Urinary bladder (tissue), 4 donors: Measurements from ENCODE around the gene CACNA1D. TPM values are rescaled to one million over a fixed set of nuclear protein-coding genes. Genes with fewer than 3 reads are reported as not detected.

Source experiments
- DNase-seq: peaks from one replicate; pipeline ENCODE4 v3.0.0-alpha.2; 2015; ENCODE audit errors: extremely low spot score
- H3K27ac ChIP-seq: one replicate; pipeline ENCODE4 v1.5.1; 2013; ENCODE audit warnings: low read depth, mild to moderate bottlenecking, moderate library complexity
- H3K36me3 ChIP-seq: one replicate; pipeline ENCODE4 v1.6.1; 2013; ENCODE audit warnings: mild to moderate bottlenecking, moderate library complexity; ENCODE audit not compliant: insufficient read depth
- H3K4me1 ChIP-seq: one replicate; pipeline ENCODE4 v1.6.1; 2013; ENCODE audit warnings: mild to moderate bottlenecking, moderate library complexity; ENCODE audit not compliant: insufficient read depth
- H3K4me3 ChIP-seq: one replicate; pipeline ENCODE4 v1.5.1; 2013; ENCODE audit warnings: low read depth, low read length
- WGBS: extraction: QIAGEN DNeasy Blood & Tissue Kit; methylation state at CpG from one replicate; pipeline ENCODE4 v1.1.7; 2013; 5-methylcytosine and 5-hydroxymethylcytosine counted together
- polyA plus RNA-seq: library from polyadenylated mRNA; stranded (reverse); fragments of 200-250 nt; gene quantifications from one replicate; pipeline ENCODE4 v1.2.3, GENCODE V29; 2013
- total RNA-seq: library from RNA; depleted of rRNA; stranded (reverse); fragments of >200 nt; gene quantifications from one replicate; pipeline ENCODE4 v1.2.3, GENCODE V29; 2014
- donor health status: healthy with polysubstance abuse.
- donor health status: healthy.

The CACNA1D gene
- total and polyA plus RNA-seq, 2 donors = 1.6 to 23.5 TPM

DNA sequence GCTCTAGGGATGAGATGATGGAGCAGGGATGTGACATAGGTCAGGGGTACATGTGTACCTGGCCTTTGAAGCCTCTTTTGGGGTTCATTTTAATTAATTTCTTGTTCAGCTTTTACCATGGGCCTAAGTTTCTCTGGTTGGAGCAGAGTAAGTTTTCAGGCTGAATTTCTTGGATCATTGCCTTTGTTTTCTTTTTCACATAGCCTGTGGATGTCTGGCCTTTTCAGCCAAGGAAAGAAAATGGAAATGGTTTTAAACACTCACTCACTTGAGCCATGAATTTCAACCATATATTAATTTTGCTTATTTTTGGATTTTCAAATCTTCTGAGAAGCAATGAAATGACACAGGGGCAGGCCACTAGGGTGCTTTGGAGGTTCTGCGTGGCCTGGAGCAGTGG lies 30.2 kb downstream of the CACNA1D start:
- WGBS = 49% methylated on average over 1 of the region's 1 CpG
- Histone ChIP-seq H3K36me3 (no peaks in the 10 kb centered on the region), H3K4me3 (no peak overlapping the region), H3K27ac (no peak overlapping the region), H3K4me1 (no peaks in the 10 kb centered on the region)
- DNase-seq = no peak

DNA sequence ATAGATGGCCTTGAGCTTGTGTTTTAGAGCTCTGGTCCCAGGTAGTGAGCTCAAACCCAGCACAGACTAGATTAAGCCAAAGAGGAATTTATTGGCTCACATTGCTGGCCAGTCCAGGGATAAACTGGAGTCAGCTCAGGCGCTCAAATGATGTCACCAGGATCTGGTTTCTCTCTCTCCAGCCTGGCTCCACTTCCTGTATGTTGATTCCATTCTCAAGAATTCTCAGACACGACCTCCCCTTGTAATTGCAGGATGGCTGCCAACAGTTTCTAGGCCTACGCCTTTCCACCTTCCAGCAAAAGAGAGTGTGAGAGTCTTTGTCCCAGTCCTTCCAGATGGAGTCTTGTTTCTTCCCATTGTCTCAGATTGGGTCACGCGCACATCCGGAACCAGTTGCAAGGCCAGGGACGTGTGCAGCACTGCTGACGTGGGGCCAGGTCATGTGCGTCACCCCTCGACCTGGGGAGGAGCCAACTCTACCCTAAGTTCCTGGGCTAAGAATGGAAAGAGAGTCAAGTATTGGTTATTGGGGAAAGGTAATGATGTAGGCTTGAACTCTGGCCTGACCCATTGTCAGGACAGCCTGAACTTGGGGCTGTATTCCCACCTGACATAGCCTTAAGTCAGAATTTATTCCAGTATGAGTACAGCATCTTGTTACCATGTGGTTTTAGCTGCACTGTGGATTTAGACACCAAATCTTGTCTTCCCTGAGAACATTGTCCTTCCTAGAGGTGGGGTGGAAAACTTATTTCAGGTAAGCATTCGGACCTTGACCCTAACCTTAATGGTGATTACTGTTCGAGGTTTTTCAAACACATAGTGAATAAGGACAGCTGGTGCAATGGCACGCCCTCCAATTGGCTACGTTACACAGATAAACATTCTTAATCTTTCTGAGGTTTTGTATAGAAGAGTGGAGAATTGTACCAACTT lies 31.6 kb downstream of the CACNA1D start:
- WGBS = 63% methylated on average over 14 of the region's 14 CpGs
- Histone ChIP-seq H3K4me1 (no peaks in the 10 kb centered on the region), H3K4me3 (no peak overlapping the region), H3K27ac (no peak overlapping the region), H3K36me3 (no peaks in the 10 kb centered on the region)
- DNase-seq = no peak

DNA sequence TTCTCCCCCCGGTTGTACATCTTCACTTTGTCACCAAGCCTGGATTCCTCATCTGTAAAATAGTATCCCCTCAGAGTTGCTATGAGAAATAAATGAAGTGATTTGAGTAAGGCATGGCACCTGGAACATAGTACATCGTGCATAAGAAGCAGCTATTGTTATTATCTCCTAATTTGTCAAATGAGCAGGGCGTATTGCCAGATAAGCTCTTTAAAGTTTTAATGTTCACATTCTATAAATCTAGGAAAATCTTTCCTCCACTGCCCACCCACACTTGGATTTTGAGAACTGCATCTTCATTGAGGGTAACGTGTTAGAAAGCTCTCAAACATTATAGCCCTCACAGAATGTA lies 32.3 kb downstream of the CACNA1D start:
- H3K27ac ChIP-seq = no peak overlapping the region
- 65% methylated on average over 4 of the region's 4 CpGs for WGBS

DNA sequence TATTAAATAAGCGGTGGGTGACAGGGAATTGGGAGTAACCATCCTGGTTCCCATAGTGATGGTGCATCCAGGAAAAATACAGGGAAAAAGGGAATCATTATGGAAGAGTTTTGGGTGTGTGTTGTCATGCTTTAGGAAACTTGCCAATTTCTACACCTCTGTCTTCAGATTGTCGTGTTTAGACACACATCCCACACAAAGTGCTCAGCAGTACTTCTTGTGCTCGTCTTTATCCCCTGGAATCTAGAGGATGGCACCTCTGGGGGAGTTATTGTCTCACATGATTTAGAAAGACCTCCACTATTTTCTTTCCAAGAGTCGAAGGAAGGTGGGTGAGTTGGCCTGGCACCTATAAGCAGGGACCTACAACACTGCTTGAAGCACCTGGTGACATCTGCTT lies 35.8 kb downstream of the CACNA1D start:
- Histone ChIP-seq H3K27ac (no peak overlapping the region), H3K4me3 (no peak overlapping the region), H3K36me3 (no peaks in the 10 kb centered on the region), H3K4me1 (no peaks in the 10 kb centered on the region)
- no peak for DNase-seq
- 82% methylated on average over 4 of the region's 4 CpGs for WGBS

More for the DNA sequence above, 32.3 kb downstream of the CACNA1D start:
- Histone ChIP-seq H3K36me3 (no peaks in the 10 kb centered on the region), H3K4me1 (no peaks in the 10 kb centered on the region), H3K4me3 (no peak overlapping the region)
- DNase-seq = no peak

DNA sequence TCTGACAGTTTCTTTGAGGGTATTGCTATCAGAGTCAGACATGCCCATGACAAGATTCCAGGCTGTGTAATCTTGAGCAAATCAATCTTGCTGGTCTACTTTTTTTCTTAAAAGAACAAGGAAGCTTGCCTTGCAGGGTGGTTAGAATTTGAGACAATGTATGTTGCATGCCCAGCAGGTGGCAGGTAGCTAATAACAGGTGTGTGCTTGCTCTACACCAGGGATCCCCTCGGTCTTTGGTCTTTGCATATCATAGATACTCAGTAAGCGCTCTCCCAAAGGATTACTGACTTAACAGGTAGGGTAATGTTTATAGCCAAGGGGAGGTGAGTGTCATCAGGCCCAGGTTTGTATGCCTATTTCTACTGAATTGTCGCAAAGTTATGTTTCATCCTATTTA lies 37.3 kb downstream of the CACNA1D start:
- Histone ChIP-seq H3K4me3 (no peak overlapping the region), H3K36me3 (no peaks in the 10 kb centered on the region), H3K27ac (no peak overlapping the region), H3K4me1 (no peaks in the 10 kb centered on the region)
- WGBS = 77% methylated on average over 3 of the region's 3 CpGs
- DNase-seq = no peak

DNA sequence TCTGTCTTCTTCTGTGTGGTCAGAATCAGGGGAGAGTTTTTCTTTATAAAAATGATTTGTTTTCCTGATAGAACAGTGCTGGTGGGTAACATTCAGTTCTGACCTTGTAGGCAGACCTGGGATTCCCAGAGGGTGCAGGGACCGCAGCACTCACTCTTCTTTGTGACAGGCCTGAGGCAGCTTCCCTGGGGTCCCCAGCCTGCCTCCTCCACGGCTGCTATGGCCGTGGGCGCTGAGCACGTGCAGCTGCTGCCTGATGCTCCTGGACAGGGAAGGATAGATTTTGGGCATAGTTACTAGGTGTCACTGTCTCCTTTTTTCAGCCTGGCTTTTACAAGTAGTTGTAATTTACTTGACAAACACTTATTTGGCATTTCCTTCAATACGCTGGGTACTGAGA lies 39.1 kb downstream of the CACNA1D start:
- DNase-seq = no peak
- WGBS = 92% methylated on average over 6 of the region's 6 CpGs
- Histone ChIP-seq H3K27ac (no peak overlapping the region), H3K36me3 (no peaks in the 10 kb centered on the region), H3K4me1 (no peaks in the 10 kb centered on the region), H3K4me3 (no peak overlapping the region)

DNA sequence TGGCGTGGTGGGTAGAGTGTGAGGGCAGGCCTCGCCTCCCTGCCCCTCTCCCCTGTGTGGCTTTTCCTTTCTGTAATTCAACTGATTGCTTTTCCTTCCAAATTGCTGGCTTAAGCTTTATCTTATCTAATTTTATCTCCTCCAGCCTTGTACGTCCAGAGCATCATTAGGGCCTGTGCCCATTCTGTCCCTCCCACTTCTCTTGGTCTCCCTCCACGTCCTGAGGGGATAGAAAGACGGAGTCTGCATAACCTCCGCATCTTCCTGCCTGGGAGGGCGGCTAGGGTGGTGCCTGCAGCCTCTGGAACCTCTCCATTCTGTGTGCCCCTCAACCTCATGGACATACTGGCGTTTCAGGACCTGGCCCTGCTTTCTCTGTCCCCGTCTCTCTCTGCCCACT lies 39.8 kb downstream of the CACNA1D start:
- H3K4me3 ChIP-seq = no peak overlapping the region
- no peak for DNase-seq
- H3K4me1 ChIP-seq = no peaks in the 10 kb centered on the region
- WGBS = 73% methylated on average over 9 of the region's 9 CpGs
- no peak overlapping the region for H3K27ac ChIP-seq
- H3K36me3 ChIP-seq = no peaks in the 10 kb centered on the region

DNA sequence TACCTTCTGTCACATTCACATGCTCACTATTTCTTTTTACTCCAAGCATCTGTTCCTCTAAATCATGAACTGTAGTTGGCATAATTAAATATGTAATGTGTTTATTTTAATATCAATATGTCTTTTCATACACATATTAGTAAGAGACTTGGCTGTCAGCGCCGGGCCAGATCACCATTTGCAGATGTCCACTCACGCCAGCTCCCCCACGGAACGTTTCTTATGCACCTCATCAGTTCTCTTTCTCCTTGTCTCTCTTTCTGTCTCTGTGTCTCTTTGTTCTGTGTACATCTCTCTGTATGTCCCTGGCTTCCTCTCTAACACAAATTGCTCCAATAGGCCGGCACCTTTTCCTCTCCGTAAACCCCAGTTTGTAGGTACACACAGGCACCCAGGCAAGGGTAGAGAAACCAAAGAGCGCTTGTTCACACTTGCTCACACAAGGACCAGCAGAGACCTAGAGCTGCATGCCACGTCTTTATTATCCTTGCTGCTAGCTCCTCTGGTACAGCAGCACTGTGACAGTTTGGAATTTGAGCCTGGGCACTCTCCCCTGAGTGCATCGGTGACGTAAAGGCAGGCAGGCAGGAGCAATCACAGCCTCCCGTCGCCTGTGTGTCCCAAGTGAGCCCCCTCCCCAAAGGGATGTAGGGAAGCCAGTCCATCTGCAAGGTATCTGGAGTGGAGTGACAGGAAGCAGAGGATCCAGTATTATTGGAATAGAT lies 40.4 kb downstream of the CACNA1D start:
- Histone ChIP-seq H3K4me1 (no peaks in the 10 kb centered on the region), H3K4me3 (no peak overlapping the region), H3K36me3 (no peaks in the 10 kb centered on the region), H3K27ac (no peak overlapping the region)
- no peak for DNase-seq
- WGBS = 59% methylated on average over 13 of the region's 13 CpGs

DNA sequence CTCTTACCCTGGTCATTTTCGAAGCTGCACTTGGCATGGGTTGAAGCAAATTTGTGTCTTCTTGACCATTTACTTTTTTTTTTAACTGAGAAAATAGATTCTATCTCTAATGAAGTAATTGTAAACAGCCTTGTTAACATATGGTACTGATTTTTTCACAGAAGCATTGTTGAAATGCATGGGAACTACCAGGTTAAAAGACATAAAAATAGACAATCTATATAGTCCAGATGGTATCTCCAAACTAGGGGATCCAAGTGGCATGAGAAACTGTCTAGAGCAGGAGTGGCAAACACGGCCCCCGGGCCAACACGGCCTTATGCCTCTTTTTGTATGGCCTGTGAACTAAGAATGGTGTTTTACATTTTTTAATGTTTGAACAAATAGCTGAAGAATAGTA lies 41.9 kb downstream of the CACNA1D start:
- 92% methylated on average over 4 of the region's 4 CpGs for WGBS
- no peaks in the 10 kb centered on the region for H3K36me3 ChIP-seq
- H3K4me1 ChIP-seq = no peaks in the 10 kb centered on the region
- DNase-seq = no peak
- H3K4me3 ChIP-seq = no peak overlapping the region
- H3K27ac ChIP-seq = no peak overlapping the region

DNA sequence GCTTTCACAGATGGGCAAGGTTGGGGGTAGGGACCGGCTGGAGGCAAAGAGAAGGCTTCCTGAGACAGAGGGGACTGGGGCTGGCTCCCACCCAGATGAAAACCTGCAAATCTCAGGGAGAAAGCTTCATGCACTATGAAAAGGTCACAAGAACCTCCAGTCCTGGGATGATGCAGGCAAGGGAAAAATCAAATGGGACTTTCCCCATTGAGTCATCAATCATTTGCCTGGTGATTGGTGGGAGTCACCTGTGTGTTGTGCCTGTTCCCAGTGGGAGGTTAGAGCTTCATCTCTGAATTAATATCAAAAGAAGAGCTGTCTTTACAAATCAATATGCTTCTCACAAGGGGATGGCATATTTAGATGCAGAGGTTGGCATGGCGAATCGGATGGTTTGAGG lies 49.9 kb downstream of the CACNA1D start:
- no peak overlapping the region for H3K4me3 ChIP-seq
- WGBS = 97% methylated on average over 3 of the region's 3 CpGs
- H3K27ac ChIP-seq = no peak overlapping the region
- no peak for DNase-seq
- no peaks in the 10 kb centered on the region for H3K36me3 ChIP-seq
- H3K4me1 ChIP-seq = no peaks in the 10 kb centered on the region

DNA sequence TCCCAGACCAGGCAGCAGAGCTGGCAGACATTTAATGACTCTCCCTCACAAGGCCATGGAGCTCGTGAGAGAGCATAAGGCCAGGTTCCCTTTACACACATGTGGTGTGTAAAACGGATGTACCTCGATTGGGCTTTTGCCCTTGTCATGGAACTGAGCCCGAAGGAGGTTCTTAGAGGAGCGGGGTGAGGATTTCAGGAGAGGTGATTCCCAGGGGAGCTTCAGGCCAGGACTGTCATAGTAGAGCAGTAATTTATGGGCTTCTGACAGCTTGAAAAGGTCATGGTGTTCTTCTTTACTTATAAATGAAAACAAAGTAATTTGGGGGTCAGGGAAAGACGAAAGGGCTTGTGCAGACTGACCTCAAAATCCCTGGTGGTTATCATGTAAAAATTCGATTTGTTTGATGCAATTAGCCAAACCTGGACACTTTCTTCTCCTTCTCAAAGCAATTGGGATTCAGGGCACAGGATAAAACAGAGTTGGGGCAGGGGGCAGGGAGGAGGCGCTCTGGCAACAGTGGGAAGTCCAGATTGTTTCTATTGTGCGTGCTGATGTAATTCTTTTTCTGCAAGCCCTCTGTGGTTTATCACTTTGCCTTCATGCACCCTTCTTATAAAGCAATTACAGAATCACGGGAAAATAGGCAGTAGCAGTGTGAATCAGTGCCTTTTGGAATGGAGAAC lies 51.0 kb downstream of the CACNA1D start:
- H3K36me3 ChIP-seq = no peaks in the 10 kb centered on the region
- no peak for DNase-seq
- H3K4me1 ChIP-seq = no peaks in the 10 kb centered on the region
- 54% methylated on average over 10 of the region's 10 CpGs for WGBS
- H3K4me3 ChIP-seq = no peak overlapping the region
- no peak overlapping the region for H3K27ac ChIP-seq

DNA sequence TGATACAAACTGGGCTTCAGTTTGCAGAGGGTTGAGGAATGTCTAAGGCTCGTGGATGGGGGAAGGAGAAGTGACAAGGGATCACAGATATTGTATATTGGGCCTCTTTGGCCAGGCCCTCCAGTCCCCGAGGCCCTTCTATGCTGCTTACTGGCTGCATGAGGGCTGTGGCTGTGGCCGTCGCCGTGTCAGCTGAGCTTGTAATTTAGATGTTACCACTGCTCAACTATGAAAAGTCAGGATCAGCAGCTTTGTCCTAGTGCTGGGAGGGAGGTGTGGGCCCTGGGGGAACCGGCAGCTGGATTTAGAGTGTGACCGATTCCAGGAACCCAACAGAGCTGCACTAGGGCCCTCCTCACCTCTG lies 51.6 kb downstream of the CACNA1D start:
- no peaks in the 10 kb centered on the region for H3K4me1 ChIP-seq
- H3K4me3 ChIP-seq = no peak overlapping the region
- no peak overlapping the region for H3K27ac ChIP-seq
- no peaks in the 10 kb centered on the region for H3K36me3 ChIP-seq
- DNase-seq = no peak
- WGBS = 52% methylated on average over 7 of the region's 7 CpGs

DNA sequence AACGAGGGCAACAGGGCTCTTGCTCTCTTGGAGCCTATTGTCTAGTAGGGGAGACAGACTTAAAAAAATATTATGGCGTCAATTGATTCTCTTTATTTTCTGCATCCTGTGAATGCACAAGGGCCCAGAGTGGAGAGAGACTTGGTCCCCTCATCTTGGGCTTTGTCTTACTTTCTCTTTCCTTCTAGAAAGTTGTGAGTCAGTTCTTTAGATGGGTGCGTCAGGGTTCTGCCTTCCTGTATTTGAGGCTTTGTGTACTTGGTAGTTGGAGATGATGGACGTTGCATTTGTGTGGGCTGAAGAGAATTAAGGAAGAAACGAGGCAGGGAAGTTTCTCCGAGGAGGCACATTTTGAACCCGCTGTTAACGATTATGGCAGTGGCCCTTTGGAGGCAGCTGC lies 52.9 kb downstream of the CACNA1D start:
- no peaks in the 10 kb centered on the region for H3K4me1 ChIP-seq
- DNase-seq = no peak
- 88% methylated on average over 8 of the region's 8 CpGs for WGBS
- no peak overlapping the region for H3K27ac ChIP-seq
- no peaks in the 10 kb centered on the region for H3K36me3 ChIP-seq
- H3K4me3 ChIP-seq = no peak overlapping the region
